H1 (cell line): ENCODE data around the gene NEGR1.

Experiments used
- CEBPB ChIP-seq: IDR thresholded peaks from 2 replicates; pipeline ENCODE4 v1.6.1; 2012; ENCODE audit warnings: low read depth, low read length
- JUND ChIP-seq: IDR thresholded peaks from 2 replicates; pipeline ENCODE4 v1.6.1; 2011; ENCODE audit warnings: mild to moderate bottlenecking, improper control_type of control experiment, low read length
- POLR2A ChIP-seq, 2 experiments: IDR thresholded peaks; 1 replicate in 1 of 2; 2 replicates in 1 of 2; pipeline ENCODE4 v1.6.1; 2011; ENCODE audit warnings: low read depth in 2 of 2, low read length in 2 of 2, mild to moderate bottlenecking in 2 of 2; ENCODE audit errors: control extremely low read depth in 1 of 2
- RNF2 ChIP-seq: fragments of 200-900, 300-1000 bp; sonication (generic); IDR thresholded peaks from 2 replicates; pipeline ENCODE4 v1.7.1; 2016; ENCODE audit warnings: borderline replicate concordance, low read depth, mild to moderate bottlenecking, antibody characterized with exemption, low read length; ENCODE audit not compliant: poor library complexity, severe bottlenecking; ENCODE audit errors: missing control alignments
- SUZ12 ChIP-seq: fragments of 200-600 bp; sonication (generic); IDR thresholded peaks from 2 replicates; pipeline ENCODE4 v1.6.1; 2012; ENCODE audit warnings: mild to moderate bottlenecking, inconsistent platforms, low read length, moderate library complexity, mixed read lengths
- TF ChIP-seq, protein P1 (sequence below): IDR thresholded peaks from 2 replicates; pipeline ENCODE4 v1.6.1; 2011; ENCODE audit warnings: low read length, improper control_type of control experiment

DNA sequence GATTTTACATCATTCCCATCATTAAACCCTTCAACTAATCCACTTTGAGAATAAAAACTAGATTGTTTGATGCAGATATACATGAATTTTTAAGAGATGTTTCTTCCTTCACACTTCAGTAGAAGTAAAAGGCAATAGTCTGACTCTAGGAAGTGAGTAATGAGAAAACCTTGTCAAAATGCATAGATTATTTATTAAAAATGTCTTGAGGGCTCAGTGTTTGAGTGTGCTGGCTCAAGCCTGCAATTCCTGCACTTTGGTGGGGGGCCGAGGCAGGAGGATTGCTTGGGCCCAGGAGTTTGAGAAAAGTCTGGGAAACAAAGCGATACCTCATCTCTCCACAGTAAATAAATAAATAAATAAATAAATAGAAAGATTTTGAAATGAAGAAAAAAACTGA lies 177.1 kb downstream of the NEGR1 start:
- TF ChIP-seq JUND: no peak
- no peak for TF ChIP-seq RNF2
- TF ChIP-seq CEBPB: no peak
- TF ChIP-seq, protein P1, sequence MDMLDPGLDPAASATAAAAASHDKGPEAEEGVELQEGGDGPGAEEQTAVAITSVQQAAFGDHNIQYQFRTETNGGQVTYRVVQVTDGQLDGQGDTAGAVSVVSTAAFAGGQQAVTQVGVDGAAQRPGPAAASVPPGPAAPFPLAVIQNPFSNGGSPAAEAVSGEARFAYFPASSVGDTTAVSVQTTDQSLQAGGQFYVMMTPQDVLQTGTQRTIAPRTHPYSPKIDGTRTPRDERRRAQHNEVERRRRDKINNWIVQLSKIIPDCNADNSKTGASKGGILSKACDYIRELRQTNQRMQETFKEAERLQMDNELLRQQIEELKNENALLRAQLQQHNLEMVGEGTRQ: no peak
- TF ChIP-seq POLR2A (IDR thresholded peaks at IDR 0.05; ENCODE audit: control extremely low read depth in 1 of 2, low read depth in 2 of 2, low read length in 2 of 2): no peak
- no peak for TF ChIP-seq SUZ12
